ENCODE results near the gene FYN.

- TF ChIP-seq CTCF (IDR thresholded peaks at IDR 0.05) (no peak), POLR2AphosphoS5 (IDR thresholded peaks at IDR 0.05) (no peak), EP300 (IDR thresholded peaks at IDR 0.05) (no peak), POLR2A (IDR thresholded peaks at IDR 0.05; ENCODE audit: low read depth) (no peak)
These were observed 102.2 kb downstream of the FYN start for GRCh38 chr6:111771094-111771432.

All from esophagus muscularis mucosa (tissue), 4 donors.